GM13976 (cell line): ENCODE measurements around the gene CHMP4A.

Experiments used
- DNase-seq: peaks from one replicate; pipeline ENCODE4 v3.0.0; 2012; ENCODE audit warnings: low spot score
- CTCF ChIP-seq: IDR thresholded peaks from 2 replicates; pipeline ENCODE4 v1.5.1; 2012; ENCODE audit warnings: borderline replicate concordance, mild to moderate bottlenecking; ENCODE audit not compliant: insufficient read depth; ENCODE audit errors: extremely low read depth, missing control alignments, control extremely low read depth
- in situ Hi-C: fragments of 300-500 bp; cut with MboI; formaldehyde crosslinking; loops from one replicate; pipeline ENCODE4 v1.12.0; 2022; ENCODE audit warnings: low sequenced_read_pairs, mixed read lengths, inconsistent platforms; ENCODE audit not compliant: unreplicated experiment

CHMP4A gene

DNA sequence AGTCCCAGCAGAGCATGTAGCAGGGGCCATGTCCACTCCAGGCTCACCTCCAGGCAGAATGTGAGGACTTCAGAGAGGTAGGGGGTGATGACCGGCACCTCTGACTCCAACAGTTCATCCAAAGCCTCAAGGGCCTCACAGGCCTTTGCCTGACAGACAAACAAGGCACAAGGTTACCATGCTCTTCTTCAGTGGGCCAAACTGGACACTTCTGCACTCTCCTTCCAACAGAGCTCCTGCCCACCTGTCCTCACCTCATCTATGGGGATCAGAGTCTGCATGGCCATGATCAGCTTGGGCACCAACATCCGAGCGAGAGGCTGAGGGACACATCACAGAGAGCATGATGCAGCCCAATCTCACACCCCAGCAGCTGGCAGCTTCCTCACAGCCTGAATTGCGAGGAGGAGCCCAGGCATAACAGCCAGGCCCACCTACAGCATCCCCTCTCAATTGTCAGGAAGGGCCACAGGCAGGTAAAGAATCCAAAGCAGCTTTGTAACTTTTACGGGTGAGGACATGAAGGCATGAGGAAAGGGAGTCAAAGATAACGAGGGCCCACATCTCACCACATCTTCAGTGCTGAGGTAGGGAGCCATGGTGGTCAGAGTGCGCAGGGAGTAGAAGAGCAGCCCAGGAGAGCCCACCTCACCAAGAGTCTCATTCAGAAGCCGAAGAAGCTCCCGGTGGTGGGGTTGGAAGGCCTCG, 26.3 kb downstream of the CHMP4A start:
- no peak for DNase-seq
- in situ Hi-C loops, result no loop called here
- TF ChIP-seq CTCF, result no peak

DNA sequence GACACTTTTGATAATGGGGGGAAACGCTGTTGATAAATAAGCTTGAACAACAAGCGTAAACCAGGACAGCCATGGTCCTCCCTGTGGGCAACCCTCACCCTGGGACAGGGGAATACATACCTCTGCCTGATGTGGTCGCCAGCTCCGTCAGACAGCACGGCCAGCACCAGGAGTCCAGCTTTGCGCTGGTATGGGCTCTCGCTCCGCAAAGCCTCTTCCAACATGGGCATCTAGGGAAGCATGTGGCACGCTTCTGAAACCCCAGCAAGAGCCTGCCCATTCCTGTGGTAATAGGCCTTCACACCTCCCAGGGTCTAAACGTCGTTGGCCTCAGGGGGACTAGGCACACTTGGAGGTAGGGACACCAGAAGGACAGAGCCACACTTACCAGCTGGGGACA, 27.5 kb downstream of the CHMP4A start:
- TF ChIP-seq CTCF, result no peak
- in situ Hi-C loops, result no loop called here
- DNase-seq, result no peak

DNA sequence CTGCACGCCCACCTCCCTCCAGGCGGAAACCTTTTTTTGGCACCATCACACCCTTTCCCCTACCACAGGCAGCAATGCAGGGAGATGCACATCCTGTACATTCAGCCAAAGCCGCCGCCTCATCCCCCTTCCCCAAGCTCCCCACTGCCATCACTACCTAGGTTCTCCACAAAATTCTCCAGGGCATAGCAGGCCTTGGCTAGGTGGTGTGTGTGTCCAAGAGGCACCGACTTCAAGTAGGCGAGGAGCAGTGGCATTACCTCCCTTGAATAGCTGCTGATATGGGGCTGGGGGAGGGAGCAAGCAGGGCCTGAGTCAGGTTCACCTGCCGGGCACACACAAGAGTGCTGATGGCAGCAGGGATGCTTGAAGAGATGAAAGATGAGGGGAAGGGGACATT, 28.3 kb downstream of the CHMP4A start:
- in situ Hi-C loops, result no loop called here
- DNase-seq, result no peak
- TF ChIP-seq CTCF, result no peak

- no peak for TF ChIP-seq CTCF
- in situ Hi-C loops, result no loop called here
- DNase-seq, result no peak
These were observed 29.0 kb downstream of the CHMP4A start for GRCh38 chr14:24184104-24184970.

DNA sequence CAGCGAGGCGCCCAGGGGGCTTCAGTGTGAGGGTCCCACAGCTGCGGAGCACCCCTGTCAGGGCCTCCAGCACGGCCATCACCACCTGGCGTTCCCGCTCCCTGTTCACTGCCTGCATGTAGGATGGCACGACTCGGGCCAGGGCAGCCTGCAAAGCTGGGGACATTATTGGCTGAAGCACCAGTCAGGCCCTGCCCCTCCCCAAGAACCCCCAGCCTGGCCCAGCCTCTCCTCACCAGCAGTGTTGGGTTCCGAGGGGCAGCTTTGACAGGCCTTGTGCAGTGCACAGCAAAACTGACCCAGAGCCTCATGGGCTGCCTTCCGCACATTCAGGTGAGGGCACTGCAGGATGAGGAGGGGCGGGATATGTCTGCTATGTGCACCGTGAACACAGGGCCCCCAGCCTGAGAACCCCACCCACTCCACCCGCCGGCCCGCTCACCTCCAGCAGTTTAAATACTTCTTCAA, 30.2 kb downstream of the CHMP4A start:
- TF ChIP-seq CTCF, result no peak
- in situ Hi-C loops, result no loop called here

DNA sequence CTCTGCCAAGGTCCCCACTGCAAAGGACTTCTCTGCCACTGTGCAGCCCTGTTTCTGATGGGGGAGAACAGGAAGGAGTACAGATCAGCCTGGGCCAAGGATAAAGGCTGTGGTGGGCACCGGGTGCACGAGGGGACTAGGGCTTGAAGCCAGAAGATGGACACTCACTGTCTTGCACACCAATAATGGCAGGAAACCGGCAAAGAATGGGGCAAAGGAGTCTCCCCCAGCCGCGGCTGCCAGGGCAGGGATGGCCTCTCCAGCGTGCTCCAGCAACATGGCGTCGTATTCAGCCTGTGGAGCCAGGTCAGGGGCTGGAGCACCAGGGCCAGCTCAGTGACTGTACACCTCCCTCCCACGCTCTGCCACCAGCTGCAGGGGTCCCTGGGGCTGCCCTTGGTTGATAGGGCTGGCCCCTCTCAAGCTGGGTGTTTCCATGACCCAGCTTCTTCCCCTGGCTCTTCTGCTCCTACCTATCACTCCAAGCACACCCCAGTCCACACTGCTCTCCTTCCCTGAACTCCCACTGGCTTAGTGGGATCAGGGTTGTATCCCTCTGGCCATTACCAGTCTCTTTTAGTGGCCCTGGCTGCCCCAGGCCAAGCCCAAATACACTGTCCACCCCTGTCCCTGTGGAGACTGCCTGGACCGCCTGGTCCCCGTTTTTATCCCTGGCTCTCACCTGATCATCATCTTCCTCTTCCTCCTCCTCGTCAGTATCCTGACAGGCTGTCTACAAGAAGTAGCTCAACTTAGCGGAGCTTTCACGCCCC, 31.0 kb downstream of the CHMP4A start:
- DNase-seq, result no peak
- in situ Hi-C loops, result no loop called here
- no peak for TF ChIP-seq CTCF

More for the DNA sequence above, 30.2 kb downstream of the CHMP4A start:
- no peak for DNase-seq
